ENCODE measurements around the gene KDM5A. TPM values are rescaled to one million over a fixed set of nuclear protein-coding genes. Genes with fewer than 3 reads are reported as not detected.
A peak's percentile ranks its signal among the peaks of the same experiment; 100 is the strongest.
"Not testable (repeated sequence)": the region's sequence is repeated elsewhere in the genome, so short reads cannot be mapped to it uniquely, and the experiment has no call there.

The KDM5A gene
- polyA plus RNA-seq, 6 donors from 2014 or later, result 39.4 to 95.8 (median 52.5) TPM

- H3K27ac Mint-ChIP-seq, result no peak overlapping the region
- no peak for ATAC-seq (ENCODE audit: low read depth in 2 of 2)
- peaks cover 49 to 57% of the 10 kb centered on the region in 2 donors for H3K36me3 Mint-ChIP-seq
These were observed 67.4 kb downstream of the KDM5A start for GRCh38 chr12:321606-322326.

DNA sequence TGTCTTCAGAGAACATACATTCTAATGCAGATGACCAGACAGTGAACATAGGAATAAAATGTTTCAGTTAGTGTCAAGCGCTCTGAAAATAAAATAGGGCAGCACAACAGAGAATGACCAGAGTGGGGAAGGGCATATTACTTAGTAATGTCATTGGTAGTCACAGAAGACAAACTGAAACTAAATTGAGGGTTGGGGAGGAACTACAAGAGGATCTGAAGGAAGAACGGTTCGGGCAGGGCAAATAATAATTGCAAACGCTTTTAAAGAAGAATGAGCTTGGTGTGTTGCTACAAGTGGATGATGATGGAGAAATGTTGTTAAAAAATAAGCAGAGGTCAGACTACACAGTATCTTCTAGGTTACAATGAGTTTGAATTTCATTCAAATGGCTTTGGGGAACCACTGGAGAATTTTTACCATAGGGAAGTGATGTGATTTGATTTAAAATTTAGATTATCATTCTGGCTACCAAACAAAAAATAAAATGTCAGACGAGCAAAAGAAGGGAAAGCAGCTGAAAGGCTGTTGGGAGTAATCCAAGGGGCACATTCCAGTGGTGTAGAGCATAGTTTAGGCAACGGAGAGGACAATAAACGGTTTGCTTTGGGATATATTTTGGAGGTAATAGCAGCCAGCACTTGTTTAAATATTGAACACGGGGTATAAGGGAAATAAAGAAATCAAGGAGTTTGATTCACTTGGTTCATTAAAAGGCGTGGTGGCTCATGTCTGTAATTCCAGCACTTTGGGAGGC lies 70.2 kb downstream of the KDM5A start:
- H3K27ac Mint-ChIP-seq, result peak overlapping the region in 3 of 6 donors; percentile 10 to 27 (median 26)
- DNase-seq (no peak), ATAC-seq (ENCODE audit: low read depth in 2 of 2) (no peak)
- H3K4me1 Mint-ChIP-seq, result peaks cover 0 to 28% (median 4%) of the 10 kb centered on the region in 3 donors
- H3K9me3 Mint-ChIP-seq, result no peaks in the 10 kb centered on the region
- H3K27me3 Mint-ChIP-seq, result no peaks in the 10 kb centered on the region
- H3K4me3 Mint-ChIP-seq, result no peak overlapping the region
- peaks cover 48 to 54% of the 10 kb centered on the region in 2 donors for H3K36me3 Mint-ChIP-seq

More at GRCh38 chr12:321606-322326, 67.4 kb downstream of the KDM5A start:
- Mint-ChIP-seq H3K4me1 (peaks cover 4 to 26% (median 5%) of the 10 kb centered on the region in 3 donors), H3K9me3 (no peaks in the 10 kb centered on the region), H3K4me3 (no peak overlapping the region), H3K27me3 (no peaks in the 10 kb centered on the region)
- no peak for DNase-seq

- no peak for ATAC-seq (ENCODE audit: low read depth in 2 of 2)
- Mint-ChIP-seq H3K27ac (no peak overlapping the region), H3K27me3 (no peaks in the 10 kb centered on the region), H3K4me1 (peaks cover 0 to 1% (median 0%) of the 10 kb centered on the region in 3 donors), H3K4me3 (no peak overlapping the region), H3K36me3 (peaks cover 25 to 59% of the 10 kb centered on the region in 2 donors), H3K9me3 (no peaks in the 10 kb centered on the region)
- no peak for DNase-seq
These were observed 80.6 kb downstream of the KDM5A start for GRCh38 chr12:308511-308910.

DNA sequence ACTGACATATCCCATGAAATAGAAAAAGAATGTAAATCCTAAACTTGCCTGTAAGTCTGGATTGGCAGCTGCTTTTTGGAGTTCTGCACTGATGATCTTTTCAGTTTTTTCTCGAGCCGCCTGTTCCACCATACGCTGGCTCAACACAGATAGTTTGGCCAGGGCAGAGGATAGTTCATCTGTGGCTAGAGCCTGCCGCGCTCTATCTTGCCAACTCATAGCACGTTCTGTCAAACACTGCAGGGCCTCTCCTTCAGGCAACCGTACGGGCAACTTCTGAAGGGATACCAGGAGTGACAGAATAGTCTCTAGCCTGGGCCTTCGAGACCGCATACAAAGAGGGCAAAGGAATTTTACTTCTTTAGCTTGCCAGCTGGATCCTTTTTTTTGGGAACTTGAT lies 81.7 kb downstream of the KDM5A start:
- H3K27ac Mint-ChIP-seq, result no peak overlapping the region
- H3K36me3 Mint-ChIP-seq, result peaks cover 33 to 66% of the 10 kb centered on the region in 2 donors

GRCh38 chr12:304805-305204 lies 84.3 kb downstream of the KDM5A start:
- H3K36me3 Mint-ChIP-seq, result peaks cover 51 to 61% of the 10 kb centered on the region in 2 donors

More for the DNA sequence above, 81.7 kb downstream of the KDM5A start:
- peaks cover 0 to 2% (median 0%) of the 10 kb centered on the region in 7 donors for H3K9me3 Mint-ChIP-seq
- H3K4me3 Mint-ChIP-seq, result no peak overlapping the region
- no peak for ATAC-seq (ENCODE audit: low read depth in 2 of 2)
- peaks cover 3 to 10% (median 4%) of the 10 kb centered on the region in 3 donors for H3K4me1 Mint-ChIP-seq
- no peaks in the 10 kb centered on the region for H3K27me3 Mint-ChIP-seq
- DNase-seq, result no peak

DNA sequence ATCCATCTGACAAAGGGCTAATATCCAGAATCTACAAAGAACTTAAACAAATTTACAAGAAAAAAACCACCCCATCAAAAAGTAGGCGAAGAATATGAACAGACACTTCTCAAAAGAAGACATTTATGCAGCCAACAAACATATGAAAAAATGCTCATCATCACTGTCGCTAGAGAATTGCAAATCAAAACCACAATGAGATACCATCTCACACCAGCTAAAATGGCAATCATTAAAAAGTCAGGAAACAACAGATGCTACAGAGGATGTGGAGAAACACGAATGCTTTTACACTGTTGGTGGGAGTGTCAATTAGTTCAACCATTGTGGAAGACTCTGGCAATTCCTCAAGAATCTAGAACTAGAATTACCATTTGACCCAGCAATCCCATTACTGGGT lies 86.4 kb downstream of the KDM5A start:
- ATAC-seq (ENCODE audit: low read depth in 2 of 2); DNase-seq; H3K27ac Mint-ChIP-seq; H3K4me3 Mint-ChIP-seq; H3K27me3 Mint-ChIP-seq: not testable (repeated sequence)
- peaks cover 51 to 55% of the 10 kb centered on the region in 2 donors for H3K36me3 Mint-ChIP-seq
- peaks cover 7 to 23% (median 13%) of the 10 kb centered on the region in 7 donors for H3K9me3 Mint-ChIP-seq
- peaks cover 23 to 49% (median 26%) of the 10 kb centered on the region in 3 donors for H3K4me1 Mint-ChIP-seq

More at GRCh38 chr12:304805-305204, 84.3 kb downstream of the KDM5A start:
- ATAC-seq (ENCODE audit: low read depth in 2 of 2) (no peak), DNase-seq (no peak)
- Mint-ChIP-seq H3K27ac (no peak overlapping the region), H3K4me3 (no peak overlapping the region), H3K4me1 (peaks cover 20 to 35% (median 26%) of the 10 kb centered on the region in 3 donors), H3K9me3 (peaks cover 5 to 18% (median 7%) of the 10 kb centered on the region in 7 donors), H3K27me3 (no peaks in the 10 kb centered on the region)

DNA sequence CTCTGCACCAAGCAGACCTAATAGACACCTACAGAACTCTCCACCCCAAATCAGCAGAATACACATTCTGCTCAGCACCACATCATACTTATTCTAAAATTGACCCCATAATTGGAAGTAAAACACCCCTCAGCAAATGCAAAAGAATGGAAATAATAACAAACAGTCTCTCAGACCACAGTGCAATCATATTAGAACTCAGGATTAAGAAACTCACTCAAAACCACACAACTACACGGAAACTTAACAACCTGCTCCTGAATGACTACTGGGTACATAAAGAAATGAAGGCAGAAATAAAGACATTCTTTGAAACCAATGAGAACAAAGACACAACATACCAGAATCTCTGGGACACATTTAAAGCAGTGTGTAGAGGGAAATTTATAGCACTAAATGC lies 89.0 kb downstream of the KDM5A start:
- not testable (repeated sequence) for ATAC-seq (ENCODE audit: low read depth in 2 of 2); H3K27me3 Mint-ChIP-seq; DNase-seq; H3K4me3 Mint-ChIP-seq
- peaks cover 49 to 55% of the 10 kb centered on the region in 2 donors for H3K36me3 Mint-ChIP-seq
- peaks cover 7 to 23% (median 13%) of the 10 kb centered on the region in 7 donors for H3K9me3 Mint-ChIP-seq
- H3K27ac Mint-ChIP-seq, result peak overlapping the region in 3 of 6 donors; percentile 5 to 26 (median 18)
- peaks cover 24 to 49% (median 26%) of the 10 kb centered on the region in 3 donors for H3K4me1 Mint-ChIP-seq

GRCh38 chr12:299511-299910 lies 89.6 kb downstream of the KDM5A start:
- H3K4me1 Mint-ChIP-seq, result peaks cover 26 to 49% (median 30%) of the 10 kb centered on the region in 3 donors
- not testable (repeated sequence) for H3K27me3 Mint-ChIP-seq; ATAC-seq (ENCODE audit: low read depth in 2 of 2); DNase-seq
- peaks cover 7 to 23% (median 13%) of the 10 kb centered on the region in 7 donors for H3K9me3 Mint-ChIP-seq
- peak overlapping the region in 1 of 6 donors; percentile 44 for H3K27ac Mint-ChIP-seq
- peaks cover 49 to 61% of the 10 kb centered on the region in 2 donors for H3K36me3 Mint-ChIP-seq
- H3K4me3 Mint-ChIP-seq, result peak overlapping the region in 1 of 8 donors; percentile 29

GRCh38 chr12:298059-298458 lies 91.1 kb downstream of the KDM5A start:
- not testable (repeated sequence) for H3K27ac Mint-ChIP-seq; H3K4me3 Mint-ChIP-seq; H3K27me3 Mint-ChIP-seq; DNase-seq; ATAC-seq (ENCODE audit: low read depth in 2 of 2)
- H3K9me3 Mint-ChIP-seq, result peaks cover 7 to 21% (median 13%) of the 10 kb centered on the region in 7 donors
- peaks cover 26 to 46% (median 30%) of the 10 kb centered on the region in 3 donors for H3K4me1 Mint-ChIP-seq
- peaks cover 46 to 63% of the 10 kb centered on the region in 2 donors for H3K36me3 Mint-ChIP-seq

GRCh38 chr12:295132-295531 lies 94.0 kb downstream of the KDM5A start:
- H3K9me3 Mint-ChIP-seq, result peaks cover 2 to 15% (median 7%) of the 10 kb centered on the region in 7 donors
- peaks cover 2 to 22% (median 12%) of the 10 kb centered on the region in 3 donors for H3K4me1 Mint-ChIP-seq
- peaks cover 41 to 53% of the 10 kb centered on the region in 2 donors for H3K36me3 Mint-ChIP-seq
- H3K27ac Mint-ChIP-seq, result peak overlapping the region in 1 of 6 donors; percentile 74
- no peak overlapping the region for H3K4me3 Mint-ChIP-seq
- H3K27me3 Mint-ChIP-seq, result no peaks in the 10 kb centered on the region
- DNase-seq (no peak), ATAC-seq (ENCODE audit: low read depth in 2 of 2) (no peak)

GRCh38 chr12:293199-293598 lies 95.9 kb downstream of the KDM5A start:
- ATAC-seq (ENCODE audit: low read depth in 2 of 2) (no peak), DNase-seq (no peak)
- Mint-ChIP-seq H3K27ac (peak overlapping the region in 2 of 6 donors; percentile 8 to 15), H3K4me1 (peaks cover 0 to 7% (median 5%) of the 10 kb centered on the region in 3 donors), H3K9me3 (no peaks in the 10 kb centered on the region), H3K27me3 (no peaks in the 10 kb centered on the region), H3K36me3 (peaks cover 24 to 35% of the 10 kb centered on the region in 2 donors), H3K4me3 (no peak overlapping the region)

GRCh38 chr12:292186-292585 lies 96.9 kb downstream of the KDM5A start:
- peak overlapping the region in 1 of 6 donors; percentile 36 for H3K27ac Mint-ChIP-seq
- peaks cover 0 to 16% (median 7%) of the 10 kb centered on the region in 3 donors for H3K4me1 Mint-ChIP-seq
- no peaks in the 10 kb centered on the region for H3K9me3 Mint-ChIP-seq
- H3K27me3 Mint-ChIP-seq, result no peaks in the 10 kb centered on the region
- ATAC-seq (ENCODE audit: low read depth in 2 of 2), result no peak
- peaks cover 24 to 35% of the 10 kb centered on the region in 2 donors for H3K36me3 Mint-ChIP-seq
- H3K4me3 Mint-ChIP-seq, result no peak overlapping the region
- no peak for DNase-seq

- peaks cover 0 to 16% (median 13%) of the 10 kb centered on the region in 3 donors for H3K4me1 Mint-ChIP-seq
- no peaks in the 10 kb centered on the region for H3K27me3 Mint-ChIP-seq
- peaks cover 26 to 35% of the 10 kb centered on the region in 2 donors for H3K36me3 Mint-ChIP-seq
- DNase-seq (no peak), ATAC-seq (ENCODE audit: low read depth in 2 of 2) (no peak)
- H3K27ac Mint-ChIP-seq, result no peak overlapping the region
- no peaks in the 10 kb centered on the region for H3K9me3 Mint-ChIP-seq
- no peak overlapping the region for H3K4me3 Mint-ChIP-seq
These were observed 97.9 kb downstream of the KDM5A start for GRCh38 chr12:291153-291723.

All from naive B cell (primary cell).